Cerebellar nuclear complex (tissue), 1 donor: Measurements from ENCODE around the gene ZNF425.
"Not testable (repeated sequence)": the region's sequence is repeated elsewhere in the genome, so short reads cannot be mapped to it uniquely, and the experiment has no call there.

Source experiments
- DNase-seq, 2 experiments: peaks; one replicate each; lab custom pipeline; 2025; lab: John Stamatoyannopoulos, UW

The ZNF425 gene

GRCh38 chr7:149071641-149072437, 54.3 kb downstream of the ZNF425 start:
- DNase-seq, result no peak

DNA sequence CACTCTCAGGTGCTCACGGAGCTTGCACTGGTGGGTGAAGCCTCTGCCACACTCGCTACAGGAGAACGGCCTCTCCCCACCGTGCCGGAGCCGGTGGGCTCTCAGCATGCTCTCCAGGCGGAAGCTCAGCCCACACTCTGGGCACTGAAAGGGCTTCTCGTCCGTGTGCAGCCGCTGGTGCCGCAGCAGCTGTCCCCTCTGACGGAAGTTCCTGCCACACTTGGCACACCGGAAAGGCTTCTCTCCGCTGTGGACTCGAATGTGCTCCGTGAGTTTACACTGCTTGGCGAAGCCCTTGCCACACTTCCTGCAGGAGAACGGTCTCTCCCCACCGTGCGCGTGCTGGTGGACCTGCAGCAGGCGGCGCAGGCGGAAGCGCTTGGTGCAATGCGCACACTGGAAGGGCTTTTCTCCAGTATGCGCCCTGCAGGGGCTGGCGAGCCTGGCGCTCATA, 54.9 kb downstream of the ZNF425 start:
- no peak for DNase-seq

DNA sequence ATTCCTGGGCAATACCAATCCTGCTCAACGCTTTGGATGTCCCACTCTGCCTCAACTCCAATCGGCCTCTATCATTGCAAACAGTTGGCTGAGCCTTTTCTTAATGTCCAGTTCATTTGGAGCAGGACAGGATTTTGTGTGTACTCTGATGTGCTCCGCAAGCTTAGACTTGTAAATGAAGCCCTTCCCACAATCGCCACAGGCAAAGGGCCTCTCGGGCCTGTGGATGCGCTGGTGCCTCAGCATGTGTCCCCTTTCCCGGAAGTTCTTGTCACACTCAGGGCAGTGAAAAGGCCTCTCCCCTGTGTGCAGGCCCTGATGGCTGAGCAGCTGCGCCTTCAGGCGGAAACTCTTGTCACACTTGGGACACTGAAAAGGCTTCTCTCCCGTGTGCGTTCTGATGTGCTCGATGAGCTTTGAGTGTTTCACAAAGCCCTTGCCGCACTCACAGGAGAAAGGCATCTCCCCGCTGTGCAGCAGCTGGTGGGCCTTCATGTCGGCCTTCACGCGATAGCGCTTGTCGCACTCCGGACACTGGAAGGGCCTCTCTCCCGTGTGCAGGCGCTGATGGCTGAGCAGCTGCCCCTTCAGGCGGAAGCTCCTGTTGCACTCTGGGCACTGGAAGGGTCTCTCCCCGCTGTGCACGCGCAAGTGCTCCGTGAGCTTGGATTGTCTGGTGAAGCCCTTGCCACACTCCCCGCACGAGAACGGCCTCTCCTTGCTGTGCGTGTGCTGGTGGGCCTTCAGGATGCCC, 55.6 kb downstream of the ZNF425 start:
- no peak for DNase-seq

DNA sequence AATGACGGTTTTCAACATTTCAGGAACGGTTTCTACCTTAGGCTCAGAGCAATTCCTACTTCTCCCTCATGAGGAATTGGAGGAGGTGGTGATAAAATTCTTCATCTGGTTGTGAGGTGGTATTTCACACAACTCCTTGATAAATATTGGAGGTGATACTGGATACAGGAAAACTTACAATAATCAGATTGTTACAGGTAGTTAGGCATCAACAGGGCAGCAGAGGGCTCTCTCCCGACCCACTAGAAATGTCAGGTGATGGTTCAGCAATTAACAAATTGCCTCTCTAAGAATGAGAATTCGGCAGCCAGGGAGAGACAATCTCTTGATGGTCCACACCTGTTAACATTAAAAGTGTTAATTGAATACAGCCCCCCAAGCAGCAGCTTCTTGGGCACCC, 58.3 kb downstream of the ZNF425 start:
- DNase-seq, result no peak

DNA sequence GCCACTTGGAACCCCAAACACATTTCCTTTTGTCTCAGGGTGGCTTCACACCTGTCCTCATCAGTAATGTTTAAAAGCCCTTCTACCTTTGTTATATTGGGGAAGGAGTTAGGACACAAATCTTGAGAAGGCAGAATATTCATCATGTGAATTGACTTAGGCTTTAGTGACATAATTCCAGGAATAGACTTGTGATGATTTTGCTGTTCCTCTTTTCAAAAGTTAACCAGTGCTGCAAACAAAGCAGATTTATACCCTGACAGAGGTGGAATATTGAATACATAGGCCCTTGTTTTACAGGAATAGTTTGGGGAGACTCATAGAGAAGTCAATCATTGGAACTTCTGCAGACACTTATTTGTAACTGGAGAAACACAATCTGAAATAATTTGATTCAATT, 62.6 kb downstream of the ZNF425 start:
- no peak for DNase-seq

GRCh38 chr7:149062217-149062899, 63.8 kb downstream of the ZNF425 start:
- not testable (repeated sequence) for DNase-seq

- no peak for DNase-seq
Measured at GRCh38 chr7:149060156-149060555, 66.0 kb downstream of the ZNF425 start.

DNA sequence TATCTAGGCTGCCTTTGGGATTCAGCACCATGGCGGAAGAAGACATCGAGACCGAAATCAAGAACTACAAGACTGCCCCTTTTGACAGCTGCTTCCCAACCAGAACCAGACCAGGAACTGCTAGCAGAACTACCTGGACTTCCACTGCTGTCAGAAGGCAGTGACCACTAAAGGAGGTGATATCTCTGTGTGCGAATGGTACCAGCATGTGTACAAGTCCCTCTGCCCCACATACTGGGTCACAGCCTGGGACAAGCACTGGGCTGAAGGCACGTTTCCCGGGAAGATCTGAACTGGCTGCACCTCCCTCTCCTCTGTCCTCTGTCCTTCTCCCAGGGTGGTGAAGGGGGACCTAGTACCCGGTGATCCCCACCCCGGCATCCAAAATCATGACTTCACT, 72.2 kb downstream of the ZNF425 start:
- no peak for DNase-seq

- DNase-seq, result no peak
Measured at GRCh38 chr7:149053384-149053783, 72.7 kb downstream of the ZNF425 start.
